Neuronal stem cell (in vitro differentiated cells): ENCODE data around the gene CNTNAP2.

Experiments
- DNase-seq: peaks from one replicate; pipeline ENCODE4 v3.0.0-alpha.2; 2013; ENCODE audit warnings: low spot score
- H2AFZ ChIP-seq: one replicate; pipeline ENCODE4 v1.6.1; 2013; ENCODE audit warnings: mild to moderate bottlenecking, low read length, inconsistent platforms
- H2AK5ac ChIP-seq: 2 replicates; pipeline ENCODE4 v1.6.1; 2013; ENCODE audit warnings: low read depth, mild to moderate bottlenecking, inconsistent platforms, low read length, moderate library complexity, mixed read lengths
- H2BK120ac ChIP-seq: 2 replicates; pipeline ENCODE4 v1.6.1; 2013; ENCODE audit warnings: low read depth, mild to moderate bottlenecking, inconsistent platforms, low read length, moderate library complexity, mixed read lengths
- H2BK12ac ChIP-seq: one replicate; pipeline ENCODE4 v1.6.1; 2013; ENCODE audit warnings: low read length, inconsistent platforms
- H2BK15ac ChIP-seq: 2 replicates; pipeline ENCODE4 v1.6.1; 2013; ENCODE audit warnings: mild to moderate bottlenecking, low read length, inconsistent platforms, mixed read lengths
- H2BK5ac ChIP-seq: one replicate; pipeline ENCODE4 v1.6.1; 2013; ENCODE audit warnings: inconsistent platforms, mild to moderate bottlenecking, low read length, moderate library complexity
- H3K14ac ChIP-seq: one replicate; pipeline ENCODE4 v1.6.1; 2013; ENCODE audit warnings: low read length, inconsistent platforms
- H3K18ac ChIP-seq: 2 replicates; pipeline ENCODE4 v1.6.1; 2013; ENCODE audit warnings: low read length, inconsistent platforms
- H3K23ac ChIP-seq: 2 replicates; pipeline ENCODE4 v1.6.1; 2013; ENCODE audit warnings: low read depth, mild to moderate bottlenecking, mixed read lengths, low read length, inconsistent platforms; ENCODE audit not compliant: poor library complexity
- H3K27ac ChIP-seq: replicated peaks from 3 replicates; pipeline ENCODE4 v1.5.1; 2013; ENCODE audit warnings: low read length, inconsistent platforms
- H3K27me3 ChIP-seq, 3 experiments: 2 replicates each; pipeline ENCODE4 v1.6.1; 2013; ENCODE audit warnings: low read length in 3 of 3, mild to moderate bottlenecking in 2 of 3, inconsistent platforms in 1 of 3, low read depth in 1 of 3, mixed read lengths in 1 of 3, moderate library complexity in 1 of 3; ENCODE audit not compliant: control insufficient read depth in 3 of 3, insufficient read depth in 3 of 3
- H3K36me3 ChIP-seq, 2 donors: replicated peaks in 1 of 2; 2 replicates each; pipeline ENCODE4 v1.6.1; 2013; ENCODE audit warnings: low read length in 2 of 2; ENCODE audit not compliant: control insufficient read depth in 2 of 2, insufficient read depth in 2 of 2
- H3K4ac ChIP-seq: 2 replicates; pipeline ENCODE4 v1.6.1; 2013; ENCODE audit warnings: inconsistent platforms, mild to moderate bottlenecking, low read length, moderate library complexity
- H3K4me1 ChIP-seq, 2 donors: 1 replicate in 1 of 2; 2 replicates in 1 of 2; pipeline ENCODE4 v1.6.1; 2013; ENCODE audit warnings: low read length in 2 of 2, low read depth in 1 of 2; ENCODE audit not compliant: control insufficient read depth in 2 of 2, insufficient read depth in 1 of 2
- H3K4me2 ChIP-seq: one replicate; pipeline ENCODE4 v1.6.1; 2013; ENCODE audit warnings: mild to moderate bottlenecking, low read length, inconsistent platforms; ENCODE audit not compliant: insufficient read depth, poor library complexity, severe bottlenecking
- H3K4me3 ChIP-seq, 2 donors: 2 replicates each; pipeline ENCODE4 v1.5.1; 2013; ENCODE audit warnings: low read length in 2 of 2, mild to moderate bottlenecking in 2 of 2, inconsistent platforms in 1 of 2, moderate library complexity in 1 of 2
- H3K79me1 ChIP-seq: one replicate; pipeline ENCODE4 v1.6.1; 2013; ENCODE audit warnings: low read depth, mild to moderate bottlenecking, inconsistent platforms, low read length, moderate library complexity
- H3K9ac ChIP-seq: one replicate; pipeline ENCODE4 v1.6.1; 2013; ENCODE audit warnings: mild to moderate bottlenecking, low read depth, low read length, inconsistent platforms; ENCODE audit not compliant: poor library complexity
- H3K9me3 ChIP-seq, 2 donors: replicated peaks in 1 of 2; 2 replicates each; pipeline versions ENCODE3 to v1.6.1; 2013; ENCODE audit warnings: low read length in 2 of 2, mild to moderate bottlenecking in 2 of 2, inconsistent platforms in 1 of 2, low read depth in 1 of 2, mixed read lengths in 1 of 2, moderate library complexity in 1 of 2; ENCODE audit not compliant: control insufficient read depth in 2 of 2, insufficient read depth in 1 of 2
- H4K8ac ChIP-seq: one replicate; pipeline ENCODE4 v1.6.1; 2013; ENCODE audit warnings: low read depth, mild to moderate bottlenecking, inconsistent platforms, low read length, moderate library complexity
- H4K91ac ChIP-seq: one replicate; pipeline ENCODE4 v1.6.1; 2013; ENCODE audit warnings: low read length, low read depth, mild to moderate bottlenecking, inconsistent platforms; ENCODE audit not compliant: poor library complexity
- WGBS, 2 donors: extraction: QIAGEN DNeasy Blood & Tissue Kit; methylation state at CpG; one replicate each; pipeline ENCODE4 v1.1.7; 2013; ENCODE audit warnings: missing lambda C conversion rate in 2 of 2, mixed read lengths in 1 of 2; ENCODE audit not compliant: insufficient read length in 2 of 2, insufficient replicate concordance in 1 of 2; ENCODE audit errors: extremely low coverage in 2 of 2; 5-methylcytosine and 5-hydroxymethylcytosine counted together

Gene CNTNAP2

GRCh38 chr7:148394582-148394981 lies 2278.0 kb downstream of the CNTNAP2 start:
- no peaks in the 10 kb centered on the region for H3K27me3 ChIP-seq
- no peak overlapping the region for H3K27ac ChIP-seq
- peaks cover 6% of the 10 kb centered on the region for H3K79me1 ChIP-seq
- no peak overlapping the region for H3K9ac ChIP-seq
- no peak overlapping the region for H2AFZ ChIP-seq
- H2AK5ac ChIP-seq: no peak overlapping the region
- no peak overlapping the region for H2BK15ac ChIP-seq
- peaks cover 3% of the 10 kb centered on the region in 2 donors for H3K9me3 ChIP-seq
- no peak overlapping the region for H3K14ac ChIP-seq
- peaks cover 0 to 5% of the 10 kb centered on the region in 2 donors for H3K36me3 ChIP-seq
- H4K91ac ChIP-seq: no peak overlapping the region
- H3K4me1 ChIP-seq: peaks cover 16 to 23% of the 10 kb centered on the region in 2 donors
- H3K4me2 ChIP-seq: no peak overlapping the region
- no peak overlapping the region for H2BK12ac ChIP-seq
- H2BK120ac ChIP-seq: no peak overlapping the region
- H2BK5ac ChIP-seq: no peak overlapping the region
- H3K4me3 ChIP-seq: no peak overlapping the region
- no peak overlapping the region for H4K8ac ChIP-seq
- no peak overlapping the region for H3K4ac ChIP-seq
- WGBS, 2 donors: no CpG with 5 or more reads among the region's 3 CpGs
- no peak overlapping the region for H3K23ac ChIP-seq
- H3K18ac ChIP-seq: no peak overlapping the region
- DNase-seq: no peak

GRCh38 chr7:148395352-148395811 lies 2278.8 kb downstream of the CNTNAP2 start:
- no peak overlapping the region for H3K4ac ChIP-seq
- no peak overlapping the region for H4K91ac ChIP-seq
- H3K36me3 ChIP-seq: peaks cover 0 to 2% of the 10 kb centered on the region in 2 donors
- no peak overlapping the region for H3K23ac ChIP-seq
- peaks cover 19 to 23% of the 10 kb centered on the region in 2 donors for H3K4me1 ChIP-seq
- H3K27me3 ChIP-seq: no peaks in the 10 kb centered on the region
- peak overlapping the region in 1 of 2 donors; percentile 8 for H3K4me3 ChIP-seq
- no peak overlapping the region for H3K14ac ChIP-seq
- H3K79me1 ChIP-seq: peaks cover 5% of the 10 kb centered on the region
- peak overlapping the region; percentile 55 for H2AFZ ChIP-seq
- H2BK120ac ChIP-seq: no peak overlapping the region
- no peak overlapping the region for H2BK15ac ChIP-seq
- no peak overlapping the region for H3K4me2 ChIP-seq
- WGBS, 2 donors: no CpG with 5 or more reads among the region's 7 CpGs
- peaks cover 0 to 3% of the 10 kb centered on the region in 2 donors for H3K9me3 ChIP-seq
- no peak overlapping the region for H2BK5ac ChIP-seq
- no peak overlapping the region for H4K8ac ChIP-seq
- no peak overlapping the region for H3K27ac ChIP-seq
- H3K9ac ChIP-seq: no peak overlapping the region
- H3K18ac ChIP-seq: no peak overlapping the region
- no peak for DNase-seq
- H2AK5ac ChIP-seq: no peak overlapping the region
- no peak overlapping the region for H2BK12ac ChIP-seq

GRCh38 chr7:148395990-148396716 lies 2279.6 kb downstream of the CNTNAP2 start:
- no peak overlapping the region for H3K4ac ChIP-seq
- no peak overlapping the region for H3K4me2 ChIP-seq
- H3K14ac ChIP-seq: no peak overlapping the region
- no peak overlapping the region for H2AK5ac ChIP-seq
- H4K8ac ChIP-seq: no peak overlapping the region
- no peak overlapping the region for H3K23ac ChIP-seq
- no peaks in the 10 kb centered on the region for H3K27me3 ChIP-seq
- peaks cover 0 to 3% of the 10 kb centered on the region in 2 donors for H3K9me3 ChIP-seq
- H2BK12ac ChIP-seq: no peak overlapping the region
- H2BK15ac ChIP-seq: no peak overlapping the region
- H2AFZ ChIP-seq: peak overlapping the region; percentile 55
- H3K9ac ChIP-seq: no peak overlapping the region
- H2BK120ac ChIP-seq: no peak overlapping the region
- H2BK5ac ChIP-seq: no peak overlapping the region
- H3K4me1 ChIP-seq: peaks cover 19 to 23% of the 10 kb centered on the region in 2 donors
- peaks cover 0 to 2% of the 10 kb centered on the region in 2 donors for H3K36me3 ChIP-seq
- no peak for DNase-seq
- H3K79me1 ChIP-seq: peaks cover 4% of the 10 kb centered on the region
- H3K27ac ChIP-seq: no peak overlapping the region
- H3K4me3 ChIP-seq: no peak overlapping the region
- no peak overlapping the region for H3K18ac ChIP-seq
- no peak overlapping the region for H4K91ac ChIP-seq
- WGBS, 2 donors: no CpG with 5 or more reads among the region's 12 CpGs

- no CpG with 5 or more reads among the region's 1 CpG for WGBS, 2 donors
- no peak overlapping the region for H3K9ac ChIP-seq
- no peak overlapping the region for H3K23ac ChIP-seq
- H3K14ac ChIP-seq: no peak overlapping the region
- no peak for DNase-seq
- H3K79me1 ChIP-seq: peaks cover 4% of the 10 kb centered on the region
- no peak overlapping the region for H3K4ac ChIP-seq
- H3K4me2 ChIP-seq: no peak overlapping the region
- no peak overlapping the region for H2AFZ ChIP-seq
- H4K8ac ChIP-seq: no peak overlapping the region
- H2BK15ac ChIP-seq: no peak overlapping the region
- H2AK5ac ChIP-seq: no peak overlapping the region
- H2BK5ac ChIP-seq: no peak overlapping the region
- H3K27me3 ChIP-seq: no peaks in the 10 kb centered on the region
- H3K9me3 ChIP-seq: peaks cover 0 to 3% of the 10 kb centered on the region in 2 donors
- peaks cover 20 to 23% of the 10 kb centered on the region in 2 donors for H3K4me1 ChIP-seq
- H2BK120ac ChIP-seq: no peak overlapping the region
- no peak overlapping the region for H3K4me3 ChIP-seq
- H3K36me3 ChIP-seq: peaks cover 0 to 2% of the 10 kb centered on the region in 2 donors
- H3K18ac ChIP-seq: no peak overlapping the region
- H4K91ac ChIP-seq: no peak overlapping the region
- no peak overlapping the region for H3K27ac ChIP-seq
- H2BK12ac ChIP-seq: no peak overlapping the region
These were observed 2280.5 kb downstream of the CNTNAP2 start for GRCh38 chr7:148397056-148397455.
